GM06990 (cell line): ENCODE measurements around the gene OBP2A.
"Not testable (repeated sequence)": the region's sequence is repeated elsewhere in the genome, so short reads cannot be mapped to it uniquely, and the experiment has no call there.

Experiments used
- DNase-seq: peaks from one replicate; pipeline ENCODE4 v3.0.0-alpha.2; 2011; ENCODE audit not compliant: insufficient read length; ENCODE audit errors: extremely low read depth
- H3K27me3 ChIP-seq: replicated peaks from 2 replicates; pipeline ENCODE4 v1.6.0; 2011; ENCODE audit warnings: low read length; ENCODE audit not compliant: control insufficient read depth, insufficient read depth
- H3K36me3 ChIP-seq: 2 replicates; pipeline ENCODE4 v1.5.1; 2011; ENCODE audit warnings: low read length; ENCODE audit not compliant: control insufficient read depth, insufficient read depth
- H3K4me3 ChIP-seq: replicated peaks from 2 replicates; pipeline ENCODE4 v1.5.1; 2011; ENCODE audit warnings: low read depth, mild to moderate bottlenecking, control low read depth, low read length
- CTCF ChIP-seq: IDR thresholded peaks from 2 replicates; pipeline ENCODE4 v1.5.1; 2011; ENCODE audit warnings: low read length, control low read depth, mild to moderate bottlenecking, inconsistent platforms; ENCODE audit not compliant: insufficient read depth, poor library complexity, severe bottlenecking

The OBP2A gene

GRCh38 chr9:135530146-135530545, 15.8 kb upstream of the OBP2A start:
- no peaks in the 10 kb centered on the region for H3K36me3 ChIP-seq
- H3K27me3 ChIP-seq: no peaks in the 10 kb centered on the region
- no peak overlapping the region for H3K4me3 ChIP-seq
- TF ChIP-seq CTCF: no peak
- no peak for DNase-seq

GRCh38 chr9:135531096-135531495, 14.8 kb upstream of the OBP2A start:
- H3K4me3 ChIP-seq: no peak overlapping the region

GRCh38 chr9:135533113-135533512, 12.8 kb upstream of the OBP2A start:
- DNase-seq: no peak
- no peak for TF ChIP-seq CTCF
- Histone ChIP-seq H3K36me3 (no peaks in the 10 kb centered on the region), H3K27me3 (no peaks in the 10 kb centered on the region), H3K4me3 (no peak overlapping the region)

More at GRCh38 chr9:135531096-135531495, 14.8 kb upstream of the OBP2A start:
- Histone ChIP-seq H3K36me3 (no peaks in the 10 kb centered on the region), H3K27me3 (no peaks in the 10 kb centered on the region)
- no peak for TF ChIP-seq CTCF
- DNase-seq: no peak

GRCh38 chr9:135533674-135534073, 12.3 kb upstream of the OBP2A start:
- TF ChIP-seq CTCF: no peak
- no peak for DNase-seq
- no peaks in the 10 kb centered on the region for H3K36me3 ChIP-seq
- no peaks in the 10 kb centered on the region for H3K27me3 ChIP-seq
- H3K4me3 ChIP-seq: no peak overlapping the region

GRCh38 chr9:135534192-135534711, 11.7 kb upstream of the OBP2A start:
- H3K4me3 ChIP-seq, H3K36me3 ChIP-seq, H3K27me3 ChIP-seq, DNase-seq: not testable (repeated sequence)

DNA sequence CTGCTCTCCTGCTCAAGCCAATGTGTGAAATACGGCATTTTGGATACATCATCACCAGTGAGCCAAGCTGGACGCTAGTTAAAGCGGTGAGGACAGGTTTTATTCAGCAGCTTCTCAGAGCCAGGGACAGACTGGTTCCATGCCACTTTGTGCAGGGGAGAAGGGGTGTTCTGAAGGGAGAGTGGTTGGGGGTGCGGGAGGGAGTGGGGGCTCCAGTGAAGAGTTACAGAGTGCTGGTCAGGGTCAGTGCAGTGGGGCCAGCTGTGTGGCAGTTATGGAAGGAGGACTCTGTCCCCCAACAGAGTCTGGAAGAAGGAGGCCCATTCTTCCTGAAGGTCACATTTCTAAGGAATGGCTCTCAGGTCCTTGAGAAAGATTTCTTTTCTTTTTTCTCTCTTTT, 11.1 kb upstream of the OBP2A start:
- H3K36me3 ChIP-seq, H3K27me3 ChIP-seq, H3K4me3 ChIP-seq, DNase-seq: not testable (repeated sequence)

- not testable (repeated sequence) for H3K4me3 ChIP-seq, H3K36me3 ChIP-seq, H3K27me3 ChIP-seq, DNase-seq
Measured at GRCh38 chr9:135535631-135536030, 10.3 kb upstream of the OBP2A start.
